ENCODE results near the gene MOSPD3. TPM values are rescaled to one million over a fixed set of nuclear protein-coding genes. Genes with fewer than 3 reads are reported as not detected.

MOSPD3 gene
- total RNA-seq, 1 experiment from 2014 or later = 25.0 TPM

DNA sequence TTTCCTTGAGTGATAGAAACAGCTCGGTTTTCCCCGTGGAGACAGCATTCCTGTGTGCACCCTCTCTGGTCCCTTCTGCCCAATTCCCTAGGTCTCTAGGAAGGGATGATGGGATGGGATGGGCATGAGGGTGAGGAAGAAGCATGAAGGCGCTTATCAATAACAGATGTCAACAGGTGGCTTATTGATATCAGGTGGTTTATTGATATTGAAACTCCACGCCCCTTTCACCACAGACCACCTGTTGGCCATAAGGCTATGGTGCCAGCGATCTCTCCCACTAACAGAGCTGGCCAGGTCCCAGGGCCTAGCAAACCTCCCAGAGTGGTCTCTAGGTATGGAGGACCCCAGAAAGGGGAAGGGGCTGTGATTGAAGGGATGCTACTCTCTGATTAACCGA, 7.9 kb downstream of the MOSPD3 start:
- BruUV-seq (replicated peaks) = no TSS peak
- no peaks in the 10 kb centered on the region for H3K36me3 ChIP-seq (ENCODE audit: control insufficient read depth, insufficient read depth, low read length)
- ChIA-PET CTCF (no interaction called here), POLR2A (no interaction called here)
- TF ChIP-seq TCF7L2 (IDR thresholded peaks at IDR 0.05; ENCODE audit: low read depth, low read length) = no peak
- TF ChIP-seq, protein P1, sequence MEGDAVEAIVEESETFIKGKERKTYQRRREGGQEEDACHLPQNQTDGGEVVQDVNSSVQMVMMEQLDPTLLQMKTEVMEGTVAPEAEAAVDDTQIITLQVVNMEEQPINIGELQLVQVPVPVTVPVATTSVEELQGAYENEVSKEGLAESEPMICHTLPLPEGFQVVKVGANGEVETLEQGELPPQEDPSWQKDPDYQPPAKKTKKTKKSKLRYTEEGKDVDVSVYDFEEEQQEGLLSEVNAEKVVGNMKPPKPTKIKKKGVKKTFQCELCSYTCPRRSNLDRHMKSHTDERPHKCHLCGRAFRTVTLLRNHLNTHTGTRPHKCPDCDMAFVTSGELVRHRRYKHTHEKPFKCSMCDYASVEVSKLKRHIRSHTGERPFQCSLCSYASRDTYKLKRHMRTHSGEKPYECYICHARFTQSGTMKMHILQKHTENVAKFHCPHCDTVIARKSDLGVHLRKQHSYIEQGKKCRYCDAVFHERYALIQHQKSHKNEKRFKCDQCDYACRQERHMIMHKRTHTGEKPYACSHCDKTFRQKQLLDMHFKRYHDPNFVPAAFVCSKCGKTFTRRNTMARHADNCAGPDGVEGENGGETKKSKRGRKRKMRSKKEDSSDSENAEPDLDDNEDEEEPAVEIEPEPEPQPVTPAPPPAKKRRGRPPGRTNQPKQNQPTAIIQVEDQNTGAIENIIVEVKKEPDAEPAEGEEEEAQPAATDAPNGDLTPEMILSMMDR (IDR thresholded peaks at IDR 0.05) = no peak
- TF ChIP-seq, protein P2, sequence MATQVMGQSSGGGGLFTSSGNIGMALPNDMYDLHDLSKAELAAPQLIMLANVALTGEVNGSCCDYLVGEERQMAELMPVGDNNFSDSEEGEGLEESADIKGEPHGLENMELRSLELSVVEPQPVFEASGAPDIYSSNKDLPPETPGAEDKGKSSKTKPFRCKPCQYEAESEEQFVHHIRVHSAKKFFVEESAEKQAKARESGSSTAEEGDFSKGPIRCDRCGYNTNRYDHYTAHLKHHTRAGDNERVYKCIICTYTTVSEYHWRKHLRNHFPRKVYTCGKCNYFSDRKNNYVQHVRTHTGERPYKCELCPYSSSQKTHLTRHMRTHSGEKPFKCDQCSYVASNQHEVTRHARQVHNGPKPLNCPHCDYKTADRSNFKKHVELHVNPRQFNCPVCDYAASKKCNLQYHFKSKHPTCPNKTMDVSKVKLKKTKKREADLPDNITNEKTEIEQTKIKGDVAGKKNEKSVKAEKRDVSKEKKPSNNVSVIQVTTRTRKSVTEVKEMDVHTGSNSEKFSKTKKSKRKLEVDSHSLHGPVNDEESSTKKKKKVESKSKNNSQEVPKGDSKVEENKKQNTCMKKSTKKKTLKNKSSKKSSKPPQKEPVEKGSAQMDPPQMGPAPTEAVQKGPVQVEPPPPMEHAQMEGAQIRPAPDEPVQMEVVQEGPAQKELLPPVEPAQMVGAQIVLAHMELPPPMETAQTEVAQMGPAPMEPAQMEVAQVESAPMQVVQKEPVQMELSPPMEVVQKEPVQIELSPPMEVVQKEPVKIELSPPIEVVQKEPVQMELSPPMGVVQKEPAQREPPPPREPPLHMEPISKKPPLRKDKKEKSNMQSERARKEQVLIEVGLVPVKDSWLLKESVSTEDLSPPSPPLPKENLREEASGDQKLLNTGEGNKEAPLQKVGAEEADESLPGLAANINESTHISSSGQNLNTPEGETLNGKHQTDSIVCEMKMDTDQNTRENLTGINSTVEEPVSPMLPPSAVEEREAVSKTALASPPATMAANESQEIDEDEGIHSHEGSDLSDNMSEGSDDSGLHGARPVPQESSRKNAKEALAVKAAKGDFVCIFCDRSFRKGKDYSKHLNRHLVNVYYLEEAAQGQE (IDR thresholded peaks at IDR 0.05; ENCODE audit: insufficient read depth in 1 of 2, low read depth in 2 of 2, low read length in 1 of 2) = no peak
- TF ChIP-seq POLR2AphosphoS5 (IDR thresholded peaks at IDR 0.05; ENCODE audit: low read depth, low read length) = no peak
- TF ChIP-seq SIN3A (IDR thresholded peaks at IDR 0.05; ENCODE audit: borderline replicate concordance, insufficient read depth, low read depth, low read length) = no peak
- H3K9me3 ChIP-seq (ENCODE audit: control insufficient read depth, insufficient read depth, low read depth, low read length) = no peaks in the 10 kb centered on the region
- H3K4me1 ChIP-seq (ENCODE audit: control insufficient read depth, insufficient read depth, low read length) = no peaks in the 10 kb centered on the region
- ATAC-seq = no peak
- H3K27me3 ChIP-seq (ENCODE audit: control insufficient read depth, insufficient read depth, low read length) = no peaks in the 10 kb centered on the region
- in situ Hi-C loops (cut with HindIII; ENCODE audit: low pct_unique_long_range_greater_than_20kb, low sequenced_read_pairs) (no loop called here), intact Hi-C loops (cut with micrococcal nuclease; ENCODE audit: unreplicated experiment) (no loop called here)
- H3K4me3 ChIP-seq (ENCODE audit: low read depth in 2 of 2, low read length in 2 of 2) = no peak overlapping the region
- no peak overlapping the region for H3K27ac ChIP-seq (ENCODE audit: low read length)
- DNase-seq (ENCODE audit: low read depth, low spot score) = no peak

DNA sequence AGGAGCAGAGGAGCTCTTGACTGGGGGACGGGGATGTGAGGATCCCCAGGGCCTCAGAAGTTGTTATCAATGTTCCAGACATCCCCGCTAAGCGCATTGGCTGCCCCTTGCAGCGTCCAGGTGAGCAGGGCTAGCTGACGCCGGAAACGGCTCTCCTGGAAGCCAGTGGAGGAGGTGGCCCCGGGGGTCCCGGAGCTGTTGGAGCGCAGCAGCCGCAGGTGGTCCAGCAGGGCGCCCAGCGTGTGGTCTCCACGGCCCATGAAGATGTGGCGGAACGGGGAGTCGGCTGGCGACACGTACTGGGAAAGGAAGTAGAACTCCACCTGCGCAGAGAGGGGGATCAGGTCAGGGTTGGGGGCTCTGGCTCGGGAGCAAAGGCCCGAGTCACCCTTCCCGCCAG, 8.5 kb downstream of the MOSPD3 start:
- BruUV-seq (replicated peaks) = no TSS peak
- ChIA-PET CTCF (no interaction called here), POLR2A (interaction anchor here (0.5 kb wide), 1 partner anchor 33 kb away, joined by 3 read pairs; no protein-coding TSS in a partner anchor)
- in situ Hi-C loops (cut with HindIII; ENCODE audit: low pct_unique_long_range_greater_than_20kb, low sequenced_read_pairs) (no loop called here), intact Hi-C loops (cut with micrococcal nuclease; ENCODE audit: unreplicated experiment) (no loop called here)
- DNase-seq (ENCODE audit: low read depth, low spot score) (no peak), ATAC-seq (no peak)
- H3K4me3 ChIP-seq (ENCODE audit: low read depth in 2 of 2, low read length in 2 of 2) = no peak overlapping the region
- H3K4me1 ChIP-seq (ENCODE audit: control insufficient read depth, insufficient read depth, low read length) = no peaks in the 10 kb centered on the region
- H3K27me3 ChIP-seq (ENCODE audit: control insufficient read depth, insufficient read depth, low read length) = no peaks in the 10 kb centered on the region
- TF ChIP-seq TCF7L2 (IDR thresholded peaks at IDR 0.05; ENCODE audit: low read depth, low read length) (no peak), POLR2AphosphoS5 (IDR thresholded peaks at IDR 0.05; ENCODE audit: low read depth, low read length) (no peak), SIN3A (IDR thresholded peaks at IDR 0.05; ENCODE audit: borderline replicate concordance, insufficient read depth, low read depth, low read length) (no peak)
- TF ChIP-seq, protein P2 (IDR thresholded peaks at IDR 0.05; ENCODE audit: insufficient read depth in 1 of 2, low read depth in 2 of 2, low read length in 1 of 2) = no peak
- TF ChIP-seq, protein P1 (IDR thresholded peaks at IDR 0.05) = no peak
- H3K27ac ChIP-seq (ENCODE audit: low read length) = no peak overlapping the region
- no peaks in the 10 kb centered on the region for H3K9me3 ChIP-seq (ENCODE audit: control insufficient read depth, insufficient read depth, low read depth, low read length)
- no peaks in the 10 kb centered on the region for H3K36me3 ChIP-seq (ENCODE audit: control insufficient read depth, insufficient read depth, low read length)
